ENCODE results near the gene LRRC10.
"Not testable (repeated sequence)": the region's sequence is repeated elsewhere in the genome, so short reads cannot be mapped to it uniquely, and the experiment has no call there.

LRRC10 gene

GRCh38 chr12:69619050-69619449 is 8.3 kb upstream of the LRRC10 start:
- DNase-seq (ENCODE audit: low spot score) = no peak

DNA sequence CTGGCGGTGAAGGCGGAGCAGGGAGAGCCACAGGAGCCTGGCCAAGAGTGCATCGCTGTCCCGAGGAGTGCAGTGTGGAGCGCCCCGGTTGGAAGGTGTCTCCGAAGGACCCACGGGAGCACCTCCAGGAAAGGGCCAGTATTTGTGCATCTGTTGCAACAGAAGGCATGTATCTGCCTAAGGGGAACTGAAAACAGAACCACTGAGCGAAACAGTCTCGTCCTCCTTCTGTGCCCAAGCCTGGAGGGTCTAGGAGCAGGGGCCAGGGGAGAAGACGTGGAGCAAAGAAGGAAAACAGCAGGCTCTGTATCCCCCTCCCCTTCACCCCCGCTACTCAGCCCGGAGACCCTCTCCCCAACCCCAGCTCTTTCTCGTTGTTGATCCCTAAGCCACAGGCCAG is 5.3 kb upstream of the LRRC10 start:
- DNase-seq (ENCODE audit: low spot score) = no peak

- DNase-seq (ENCODE audit: low spot score) = no peak
These were observed 2.6 kb upstream of the LRRC10 start for GRCh38 chr12:69613351-69613750.

DNA sequence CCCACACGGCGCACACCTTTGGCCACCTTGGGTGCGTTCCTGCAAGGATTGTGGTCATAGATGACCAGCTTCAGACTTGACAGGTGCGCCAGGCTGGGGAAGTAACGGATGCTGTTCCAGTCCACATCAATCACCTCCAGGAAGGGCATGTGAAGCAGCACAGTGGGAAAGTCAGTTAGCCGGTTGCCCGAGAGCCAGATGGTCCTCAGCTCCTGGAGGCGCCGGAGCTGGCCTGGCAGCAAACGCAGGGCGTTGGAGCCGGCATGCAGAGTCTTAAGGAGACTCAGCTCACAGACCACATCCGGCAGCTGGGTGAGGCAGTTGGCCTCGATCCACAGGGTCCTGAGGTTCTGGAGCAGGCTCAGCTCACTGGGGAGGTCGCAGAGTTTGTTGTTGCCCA is 581 bp downstream of the LRRC10 start:
- DNase-seq (ENCODE audit: low spot score) = no peak

- no peak for DNase-seq (ENCODE audit: low spot score)
These were observed 2.6 kb downstream of the LRRC10 start for GRCh38 chr12:69608114-69608513.

DNA sequence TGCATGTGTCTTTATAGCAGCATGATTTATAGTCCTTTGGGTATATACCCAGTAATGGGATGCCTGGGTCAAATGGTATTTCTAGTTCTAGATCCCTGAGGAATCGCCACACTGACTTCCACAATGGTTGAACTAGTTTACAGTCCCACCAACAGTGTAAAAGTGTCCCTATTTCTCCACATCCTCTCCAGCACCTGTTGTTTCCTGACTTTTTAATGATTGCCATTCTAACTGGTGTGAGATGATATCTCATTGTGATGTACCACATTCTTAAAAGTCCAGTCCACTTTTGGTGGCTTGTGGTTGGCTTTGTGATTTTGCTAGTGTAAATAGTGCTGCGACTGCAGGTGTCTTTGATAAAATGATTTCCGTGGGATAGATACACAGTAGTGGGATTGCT is 6.4 kb downstream of the LRRC10 start:
- not testable (repeated sequence) for DNase-seq (ENCODE audit: low spot score)

DNA sequence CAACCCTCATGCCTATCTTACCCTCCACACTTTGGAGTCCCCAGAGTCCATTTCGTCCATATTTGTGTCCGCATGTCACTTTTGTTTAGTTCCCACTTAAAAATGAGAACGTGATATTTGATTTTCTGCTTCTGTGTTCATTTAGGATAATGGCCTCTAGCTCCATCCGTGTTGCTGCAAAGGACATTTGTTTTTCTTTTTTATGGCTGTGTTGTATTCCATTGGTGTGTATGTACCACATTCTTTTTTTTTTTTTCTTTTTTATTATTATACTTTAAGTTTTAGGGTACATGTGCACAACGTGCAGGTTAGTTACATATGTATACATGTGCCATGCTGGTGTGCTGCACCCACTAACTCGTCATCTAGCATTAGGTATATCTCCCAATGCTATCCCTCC is 7.2 kb downstream of the LRRC10 start:
- not testable (repeated sequence) for DNase-seq (ENCODE audit: low spot score)

- DNase-seq (ENCODE audit: low spot score) = no peak
These were observed 7.8 kb downstream of the LRRC10 start for GRCh38 chr12:69602954-69603353.

- DNase-seq (ENCODE audit: low spot score) = no peak
These were observed 8.6 kb downstream of the LRRC10 start for GRCh38 chr12:69601962-69602685.

DNA sequence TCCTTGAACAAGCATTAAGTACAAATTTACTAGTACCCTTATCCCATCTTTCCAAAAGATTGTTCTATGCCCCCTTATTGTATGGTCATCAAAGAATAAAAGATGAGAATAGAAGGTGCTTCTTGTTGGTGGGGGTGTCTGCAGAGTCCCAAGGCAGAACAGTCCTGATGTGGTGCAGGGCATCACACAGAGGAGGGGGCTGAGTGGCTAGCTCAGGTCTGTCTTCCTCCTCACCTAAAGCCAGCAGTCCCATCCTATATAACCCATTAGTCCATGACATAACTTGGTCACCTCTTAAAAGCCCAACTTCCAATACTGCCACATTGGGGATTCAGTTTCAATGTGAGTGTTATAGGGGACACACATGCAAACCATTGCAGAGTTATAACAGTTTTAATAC is 9.9 kb downstream of the LRRC10 start:
- DNase-seq (ENCODE audit: low spot score) = no peak

GRCh38 chr12:69598174-69598753 is 12.4 kb downstream of the LRRC10 start:
- no peak for DNase-seq (ENCODE audit: low spot score)

- DNase-seq (ENCODE audit: low spot score) = no peak
These were observed 15.0 kb downstream of the LRRC10 start for GRCh38 chr12:69595689-69596088.

DNA sequence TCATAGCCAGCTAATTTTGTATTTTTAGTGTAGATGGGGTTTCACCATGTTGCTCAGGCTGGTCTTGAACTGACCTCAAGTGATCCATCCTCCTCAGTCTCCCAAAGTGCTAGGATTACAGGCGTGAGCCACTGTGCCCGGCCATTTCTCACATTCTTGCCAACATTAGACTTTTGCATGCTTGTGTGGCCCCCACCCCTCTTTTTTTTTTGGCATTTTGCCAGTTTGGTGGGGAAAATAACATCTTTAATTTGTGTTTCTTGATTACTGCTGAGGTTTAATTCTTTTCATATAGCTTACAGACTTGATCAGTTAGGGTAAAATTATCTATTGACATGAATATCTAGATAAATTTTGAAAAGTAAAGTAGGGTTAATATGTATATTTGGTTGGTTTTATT is 21.6 kb downstream of the LRRC10 start:
- DNase-seq (ENCODE audit: low spot score) = no peak

- no peak for DNase-seq (ENCODE audit: low spot score)
These were observed 22.2 kb downstream of the LRRC10 start for GRCh38 chr12:69588527-69588926.

- peak; percentile 92 for DNase-seq (ENCODE audit: low spot score)
These were observed 25.3 kb downstream of the LRRC10 start, which contains the start of gene CCT2 for GRCh38 chr12:69585189-69586062. Gene CCT2, plus strand, starts transcription at chr12:69585459. Its CDS starts 63 bp downstream, at chr12:69585522.

- peak; percentile 8 for DNase-seq (ENCODE audit: low spot score)
These were observed 27.5 kb downstream of the LRRC10 start for GRCh38 chr12:69583203-69583602.

- no peak for DNase-seq (ENCODE audit: low spot score)
These were observed 30.6 kb downstream of the LRRC10 start for GRCh38 chr12:69580074-69580473.

DNA sequence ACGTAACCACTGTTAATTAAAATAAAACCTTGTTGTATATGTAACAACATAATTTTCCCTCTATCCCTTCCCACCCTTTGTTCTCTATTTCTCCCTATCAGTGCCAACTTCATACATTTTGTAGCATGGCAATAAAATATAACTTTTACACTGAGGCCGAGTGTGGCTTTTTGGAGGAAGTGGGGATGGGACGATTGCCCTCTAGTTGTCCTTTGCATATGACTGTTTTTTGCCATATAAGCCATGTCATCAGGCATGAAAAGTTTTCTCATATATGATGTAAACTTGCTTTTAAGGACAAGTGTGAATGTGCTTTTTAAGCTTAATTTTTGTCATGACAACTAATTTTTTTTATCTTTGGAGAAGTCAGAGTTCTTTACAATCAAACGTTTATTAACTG is 31.7 kb downstream of the LRRC10 start:
- no peak for DNase-seq (ENCODE audit: low spot score)

- DNase-seq (ENCODE audit: low spot score) = no peak
These were observed 32.4 kb downstream of the LRRC10 start for GRCh38 chr12:69578283-69578682.

DNA sequence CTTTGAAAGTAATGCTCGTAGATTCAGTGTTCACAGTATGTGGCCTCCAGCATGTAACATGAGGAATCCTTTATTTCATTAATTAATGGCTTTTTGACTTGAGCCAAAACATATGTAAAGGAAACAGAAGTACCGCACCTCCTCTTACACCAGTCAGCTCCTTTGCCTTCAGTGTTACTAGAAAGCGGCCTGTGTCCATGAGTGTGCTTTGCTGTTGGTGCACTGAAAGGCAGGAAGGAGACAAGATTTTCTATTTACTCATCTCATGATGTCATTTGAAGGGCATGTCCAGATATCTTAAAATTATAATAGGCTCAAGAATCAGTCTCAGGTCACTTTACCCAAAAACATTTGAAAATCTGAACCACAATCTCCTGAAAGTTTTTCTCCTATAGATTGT is 35.4 kb downstream of the LRRC10 start:
- DNase-seq (ENCODE audit: low spot score) = no peak

GRCh38 chr12:69570545-69571399 is 39.9 kb downstream of the LRRC10 start:
- DNase-seq (ENCODE audit: low spot score) = peak; percentile 47

DNA sequence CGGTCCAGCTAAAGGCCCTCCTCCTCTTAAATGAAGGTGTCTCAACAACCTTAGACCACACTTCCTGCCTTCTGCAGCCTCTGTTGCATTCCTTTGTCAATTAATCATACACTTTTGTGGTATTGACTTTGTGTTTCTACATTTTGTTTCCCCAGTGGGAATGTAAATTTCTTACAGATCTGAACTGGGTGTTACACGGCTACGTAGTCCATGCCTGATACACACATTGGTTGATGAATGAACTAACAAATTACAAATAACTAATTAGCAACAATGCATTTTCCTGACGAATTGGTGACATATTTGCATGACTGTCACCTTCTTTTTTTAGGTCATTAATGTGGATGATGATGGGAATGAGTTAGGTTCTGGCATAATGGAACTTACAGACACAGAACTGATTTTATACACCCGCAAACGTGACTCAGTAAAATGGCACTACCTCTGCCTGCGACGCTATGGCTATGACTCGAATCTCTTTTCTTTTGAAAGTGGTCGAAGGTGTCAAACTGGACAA is 40.6 kb downstream of the LRRC10 start:
- no peak for DNase-seq (ENCODE audit: low spot score)
